ENCODE measurements around the gene ISYNA1. TPM values are rescaled to one million over a fixed set of nuclear protein-coding genes. Genes with fewer than 3 reads are reported as not detected.

ISYNA1 gene
- total RNA-seq, 2 experiments from 2014 or later = 48.6 to 54.9 TPM

DNA sequence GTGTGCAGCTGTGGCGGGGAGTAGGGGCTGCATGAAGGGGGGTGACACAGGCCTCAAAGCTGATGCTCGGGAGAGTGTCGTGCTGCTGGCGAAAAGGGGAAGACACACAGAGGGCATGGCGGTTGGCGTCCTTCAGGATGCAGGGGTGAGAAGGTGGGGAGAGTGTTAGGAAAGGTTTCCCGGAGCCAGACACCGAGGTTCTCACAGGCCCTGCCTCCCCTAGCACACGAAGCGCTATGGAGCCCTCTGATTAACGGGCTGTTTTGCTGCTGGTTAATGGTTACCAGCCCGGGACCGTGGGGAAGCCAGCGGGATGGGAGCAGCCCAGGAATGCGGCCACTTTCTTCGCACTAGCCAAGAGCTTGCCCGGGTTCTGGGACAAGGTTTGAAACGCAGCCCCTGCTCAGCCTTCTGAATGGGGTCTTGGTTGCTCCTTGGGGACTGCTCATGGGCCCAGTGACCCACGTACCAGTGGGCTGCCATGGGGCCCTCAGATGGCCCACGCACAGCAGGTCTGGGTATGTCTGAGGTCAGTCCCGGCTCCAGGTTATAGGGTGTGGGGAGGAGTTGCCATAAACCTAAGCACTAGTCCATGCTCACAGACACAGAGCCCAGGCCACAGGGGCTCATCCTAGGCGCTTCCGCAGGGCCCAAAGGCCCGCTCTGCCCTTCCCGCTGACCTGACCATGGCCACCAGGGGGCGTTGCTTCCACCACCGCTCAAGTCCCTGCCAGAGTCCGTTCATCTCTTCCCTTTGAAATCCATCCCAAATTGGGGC lies 31.3 kb upstream of the ISYNA1 start:
- DNase-seq = peak; percentile 77
- peak; percentile 56 for ATAC-seq
- no peak for TF ChIP-seq CTCF (IDR thresholded peaks at IDR 0.05)
- H3K27ac Mint-ChIP-seq = no peak overlapping the region
- ChIA-PET POLR2A (interaction anchor here (0.9 to 1.8 kb wide), 3 partner anchors 14 to 54 kb away, joined by 3 to 6 read pairs (median 3); partner anchors contain the start of gene ELL), CTCF (interaction anchor here (0.7 to 4.2 kb wide), 28 partner anchors 9 to 378 kb away, joined by 3 to 32 read pairs (median 4); partner anchors contain the start of genes ELL, KXD1 and UBA52)
- H3K9me3 Mint-ChIP-seq = no peaks in the 10 kb centered on the region
- no peaks in the 10 kb centered on the region for H3K27me3 Mint-ChIP-seq
- H3K4me1 Mint-ChIP-seq (ENCODE audit: low read depth) = peaks cover 28% of the 10 kb centered on the region
- H3K36me3 Mint-ChIP-seq (ENCODE audit: low read depth) = peaks cover 3% of the 10 kb centered on the region
- intact Hi-C loops (cut with micrococcal nuclease) = loop anchor here (10.0 kb wide), 1 partner anchor 106 kb away; the partner anchor contains the start of gene UBA52
- H3K4me3 Mint-ChIP-seq = no peak overlapping the region

DNA sequence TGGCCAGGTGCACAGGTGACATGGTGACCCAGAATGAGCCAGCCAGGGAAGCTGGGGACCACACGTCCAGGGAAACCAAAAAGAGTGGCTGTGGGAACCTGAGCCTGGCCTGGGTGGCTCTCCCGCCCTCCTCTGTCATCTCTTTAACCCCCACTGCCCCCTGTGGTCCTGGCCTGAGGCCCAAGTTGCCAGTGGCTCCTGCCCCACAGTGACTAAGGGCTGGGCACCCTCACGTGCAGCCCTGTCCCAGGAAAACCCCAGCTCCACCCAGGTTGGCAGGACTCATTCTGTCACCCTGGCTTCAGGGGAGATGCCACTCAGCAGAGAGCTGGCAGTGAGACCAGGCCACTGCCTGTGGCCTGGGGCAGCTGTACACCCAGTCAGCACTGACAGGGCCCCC lies 30.6 kb upstream of the ISYNA1 start:
- ATAC-seq = no peak
- peaks cover 22% of the 10 kb centered on the region for H3K4me1 Mint-ChIP-seq (ENCODE audit: low read depth)
- H3K9me3 Mint-ChIP-seq = no peaks in the 10 kb centered on the region
- no peak for TF ChIP-seq CTCF (IDR thresholded peaks at IDR 0.05)
- peaks cover 3% of the 10 kb centered on the region for H3K36me3 Mint-ChIP-seq (ENCODE audit: low read depth)
- no peak overlapping the region for H3K4me3 Mint-ChIP-seq
- ChIA-PET POLR2A (interaction anchor here (0.9 to 1.0 kb wide), 3 partner anchors 10 to 53 kb away, joined by 3 read pairs; partner anchors contain the start of gene ELL), CTCF (interaction anchor here (0.8 to 4.2 kb wide), 13 partner anchors 8 to 379 kb away, joined by 3 to 32 read pairs (median 4); partner anchors contain the start of genes ELL and KXD1)
- intact Hi-C loops (cut with micrococcal nuclease) = loop anchor here (10.0 kb wide), 1 partner anchor 106 kb away; the partner anchor contains the start of gene UBA52
- no peak for DNase-seq
- no peaks in the 10 kb centered on the region for H3K27me3 Mint-ChIP-seq
- no peak overlapping the region for H3K27ac Mint-ChIP-seq

DNA sequence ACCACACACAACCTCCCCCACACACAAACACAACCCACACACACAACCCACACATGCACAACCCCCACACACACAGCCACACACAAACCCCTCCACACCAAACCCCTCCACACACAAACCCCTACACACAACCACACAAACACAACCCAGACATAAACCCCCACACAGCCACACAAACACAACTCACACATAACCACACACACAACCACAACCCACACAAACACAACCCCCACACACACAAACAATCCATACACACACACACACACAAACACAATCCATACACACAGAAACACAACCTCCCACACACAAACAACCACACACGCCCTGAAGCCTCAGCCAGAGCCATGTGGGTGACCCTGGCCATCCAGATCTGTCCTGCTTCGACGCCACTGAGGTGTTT lies 30.0 kb upstream of the ISYNA1 start:
- H3K36me3 Mint-ChIP-seq (ENCODE audit: low read depth) = peaks cover 4% of the 10 kb centered on the region
- H3K27me3 Mint-ChIP-seq = no peaks in the 10 kb centered on the region
- peak overlapping the region; percentile 75 for H3K27ac Mint-ChIP-seq
- H3K4me1 Mint-ChIP-seq (ENCODE audit: low read depth) = peaks cover 19% of the 10 kb centered on the region
- no peak overlapping the region for H3K4me3 Mint-ChIP-seq
- intact Hi-C loops (cut with micrococcal nuclease) = loop anchor here (10.0 kb wide), 1 partner anchor 107 kb away; the partner anchor contains the start of gene UBA52
- DNase-seq (no peak), ATAC-seq (no peak)
- no peak for TF ChIP-seq CTCF (IDR thresholded peaks at IDR 0.05)
- ChIA-PET CTCF (interaction anchor here (1.0 to 4.2 kb wide), 7 partner anchors 8 to 59 kb away, joined by 3 to 32 read pairs (median 4); partner anchors contain the start of gene ELL), POLR2A (interaction anchor here (0.9 kb wide), 1 partner anchor 11 kb away, joined by 3 read pairs; no protein-coding TSS in a partner anchor)
- no peaks in the 10 kb centered on the region for H3K9me3 Mint-ChIP-seq

GRCh38 chr19:18466354-18466753 lies 28.4 kb upstream of the ISYNA1 start:
- no peak for TF ChIP-seq CTCF (IDR thresholded peaks at IDR 0.05)
- Mint-ChIP-seq H3K4me3 (no peak overlapping the region), H3K36me3 (ENCODE audit: low read depth) (peaks cover 10% of the 10 kb centered on the region), H3K27ac (no peak overlapping the region), H3K4me1 (ENCODE audit: low read depth) (peaks cover 20% of the 10 kb centered on the region), H3K9me3 (no peaks in the 10 kb centered on the region), H3K27me3 (no peaks in the 10 kb centered on the region)
- CTCF ChIA-PET = interaction anchor here (1.0 to 3.7 kb wide), 6 partner anchors 12 to 92 kb away, joined by 3 to 15 read pairs (median 3); partner anchors contain the start of genes ELL and KXD1
- intact Hi-C loops (cut with micrococcal nuclease) = loop anchor here (10.0 kb wide), 1 partner anchor 108 kb away; the partner anchor contains the start of gene UBA52
- ATAC-seq (no peak), DNase-seq (no peak)
- POLR2A ChIA-PET = interaction anchor here (0.7 to 1.0 kb wide), 2 partner anchors 9 to 56 kb away, joined by 4 to 5 read pairs; partner anchors contain the start of gene ELL
